Subcutaneous adipose tissue (tissue), 4 donors: ENCODE data around the gene NPAS3. TPM values are rescaled to one million over a fixed set of nuclear protein-coding genes. Genes with fewer than 3 reads are reported as not detected.

Experiments
- total RNA-seq, 4 donors: library from RNA; depleted of rRNA; stranded (reverse); fragments of >200 nt; gene quantifications; one replicate each; pipeline ENCODE4 v1.1.0, GENCODE V29; 2016
- TF ChIP-seq, protein P1 (sequence below): fragments of 450-650 bp; IDR thresholded peaks from one replicate; pipeline ENCODE4 v1.5.1; 2016; ENCODE audit warnings: low read depth, mild to moderate bottlenecking, control low read depth, antibody characterized with exemption, moderate library complexity

The NPAS3 gene
- total RNA-seq, 4 donors from 2014 or later: 0.51 to 1.3 (median 1.0) TPM

DNA sequence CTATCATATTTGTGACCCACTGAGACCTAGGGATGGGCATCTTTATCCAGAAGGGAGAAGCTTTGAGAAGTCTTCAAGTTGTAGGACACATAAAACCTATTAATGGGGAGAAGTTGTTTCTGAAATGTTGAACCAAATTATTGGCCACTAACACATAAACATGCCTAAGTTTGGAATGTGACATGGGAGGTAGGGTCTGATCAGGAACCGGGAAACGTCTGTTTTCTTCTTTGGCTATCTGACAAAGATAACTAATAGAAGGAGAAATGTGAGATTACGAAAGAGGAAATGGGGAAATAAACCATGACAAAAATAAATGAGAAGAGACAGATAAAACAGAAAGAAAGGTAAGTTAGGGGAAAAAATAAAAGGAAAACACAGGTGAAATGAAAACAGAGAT is 586.9 kb downstream of the NPAS3 start:
- TF ChIP-seq, protein P1, sequence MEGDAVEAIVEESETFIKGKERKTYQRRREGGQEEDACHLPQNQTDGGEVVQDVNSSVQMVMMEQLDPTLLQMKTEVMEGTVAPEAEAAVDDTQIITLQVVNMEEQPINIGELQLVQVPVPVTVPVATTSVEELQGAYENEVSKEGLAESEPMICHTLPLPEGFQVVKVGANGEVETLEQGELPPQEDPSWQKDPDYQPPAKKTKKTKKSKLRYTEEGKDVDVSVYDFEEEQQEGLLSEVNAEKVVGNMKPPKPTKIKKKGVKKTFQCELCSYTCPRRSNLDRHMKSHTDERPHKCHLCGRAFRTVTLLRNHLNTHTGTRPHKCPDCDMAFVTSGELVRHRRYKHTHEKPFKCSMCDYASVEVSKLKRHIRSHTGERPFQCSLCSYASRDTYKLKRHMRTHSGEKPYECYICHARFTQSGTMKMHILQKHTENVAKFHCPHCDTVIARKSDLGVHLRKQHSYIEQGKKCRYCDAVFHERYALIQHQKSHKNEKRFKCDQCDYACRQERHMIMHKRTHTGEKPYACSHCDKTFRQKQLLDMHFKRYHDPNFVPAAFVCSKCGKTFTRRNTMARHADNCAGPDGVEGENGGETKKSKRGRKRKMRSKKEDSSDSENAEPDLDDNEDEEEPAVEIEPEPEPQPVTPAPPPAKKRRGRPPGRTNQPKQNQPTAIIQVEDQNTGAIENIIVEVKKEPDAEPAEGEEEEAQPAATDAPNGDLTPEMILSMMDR: no peak

DNA sequence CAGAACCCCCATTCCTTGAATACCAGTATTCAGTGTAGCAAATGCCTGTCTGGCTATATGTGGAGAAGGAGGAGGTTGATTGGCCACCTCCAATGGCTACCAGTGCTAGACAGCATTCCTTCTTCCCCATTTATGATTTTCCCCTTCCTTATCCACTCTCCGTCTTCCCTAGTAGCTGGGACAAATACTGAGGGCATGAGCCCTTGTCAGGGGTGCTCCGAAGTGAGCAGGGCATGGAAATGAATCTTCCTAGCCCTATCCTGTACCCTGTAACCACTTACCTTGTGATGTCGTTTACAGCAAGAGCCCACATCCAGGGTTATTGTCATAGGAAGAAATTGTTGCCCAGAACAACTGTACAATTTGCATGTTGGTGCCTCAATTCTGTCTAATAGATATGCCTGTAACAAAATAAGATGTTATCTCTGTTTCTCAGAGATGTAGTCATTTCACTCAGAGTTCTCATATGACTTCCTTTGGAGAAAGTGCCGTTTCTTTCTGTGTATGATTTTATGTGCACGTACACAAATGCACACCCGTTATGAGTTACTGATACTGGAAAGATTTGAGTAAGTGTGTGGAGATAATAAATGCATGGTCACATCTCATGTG is 588.5 kb downstream of the NPAS3 start:
- TF ChIP-seq, protein P1: no peak

DNA sequence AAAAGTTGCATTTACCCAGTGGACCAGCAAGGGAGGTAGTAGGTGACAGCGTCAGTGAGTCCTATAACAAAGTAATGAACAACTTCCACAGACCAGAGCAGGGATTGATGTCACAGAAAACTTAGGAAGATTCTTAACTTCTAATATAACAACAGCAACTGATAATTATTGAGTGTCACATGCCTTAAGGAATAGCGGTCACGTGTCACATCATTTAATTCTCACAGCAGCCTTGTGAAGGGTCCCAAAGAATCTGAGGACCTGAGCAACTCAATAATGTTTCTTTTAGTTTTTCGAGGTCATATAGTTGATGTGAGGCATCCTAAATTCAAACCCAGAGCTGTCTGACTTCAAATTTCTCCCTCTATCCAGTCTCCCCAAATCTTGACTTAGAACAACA is 590.0 kb downstream of the NPAS3 start:
- TF ChIP-seq, protein P1: no peak

DNA sequence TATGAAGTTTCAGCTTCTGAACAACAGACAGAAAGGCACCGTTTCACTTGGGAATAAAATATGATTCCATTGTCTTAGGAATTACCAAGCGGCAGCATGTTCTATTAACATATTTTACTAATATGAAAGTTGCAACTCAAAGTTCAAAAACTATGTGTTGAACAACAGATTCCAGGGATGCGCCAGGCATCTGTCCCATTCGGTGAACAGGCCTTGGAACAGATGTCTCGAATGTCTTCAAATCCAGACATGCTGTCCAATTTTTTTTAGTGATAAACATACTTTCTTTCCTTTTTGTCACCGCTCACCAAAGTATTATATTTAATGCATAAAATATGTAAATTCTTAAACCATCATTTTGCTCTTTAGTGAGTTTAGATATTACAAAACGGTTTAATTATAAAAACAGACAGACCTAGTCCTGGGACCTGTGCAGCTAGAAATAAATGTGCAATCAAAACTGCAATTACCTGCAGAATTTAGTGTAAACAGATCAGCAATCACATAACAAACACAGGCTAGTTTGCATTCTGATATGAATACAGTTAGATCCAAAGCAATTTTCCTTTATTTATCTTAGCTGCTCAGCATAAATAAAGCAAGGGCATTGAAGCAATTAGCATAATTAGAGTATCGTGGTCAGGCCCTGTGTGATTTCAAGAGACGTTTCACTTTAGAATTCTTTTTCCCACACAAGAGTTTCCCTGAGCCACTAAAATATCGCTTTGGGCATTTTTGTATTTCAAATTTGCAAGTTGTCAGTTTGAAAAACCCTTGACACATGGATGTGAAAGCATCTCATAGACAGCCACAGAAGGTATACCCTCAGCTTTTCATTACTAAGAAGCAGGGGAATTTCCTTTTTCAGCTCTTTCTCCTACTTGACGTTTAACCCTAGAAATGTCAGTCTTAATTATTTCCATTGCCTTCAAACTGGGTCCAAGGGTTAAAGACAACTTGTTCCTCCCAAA is 591.4 kb downstream of the NPAS3 start:
- TF ChIP-seq, protein P1: no peak

DNA sequence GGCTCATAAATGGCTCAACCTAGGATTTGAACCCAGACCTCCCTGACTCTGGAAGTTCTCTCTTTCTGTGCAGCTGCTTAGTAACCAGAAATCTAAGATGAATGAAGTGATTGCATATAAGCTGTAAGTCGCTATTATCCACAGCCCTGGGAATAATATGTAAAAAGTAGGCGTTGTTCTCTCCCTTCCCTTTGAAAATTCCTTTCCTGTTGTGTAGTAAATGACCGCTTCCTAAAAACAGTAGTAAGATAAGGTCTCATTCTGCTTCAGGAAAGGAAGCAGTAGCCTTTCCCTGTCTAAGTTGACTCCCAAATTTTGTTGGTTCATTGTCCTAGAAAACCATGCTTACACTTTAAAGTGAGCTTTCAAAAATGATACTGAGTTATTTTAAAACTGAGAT is 593.9 kb downstream of the NPAS3 start:
- TF ChIP-seq, protein P1: no peak

DNA sequence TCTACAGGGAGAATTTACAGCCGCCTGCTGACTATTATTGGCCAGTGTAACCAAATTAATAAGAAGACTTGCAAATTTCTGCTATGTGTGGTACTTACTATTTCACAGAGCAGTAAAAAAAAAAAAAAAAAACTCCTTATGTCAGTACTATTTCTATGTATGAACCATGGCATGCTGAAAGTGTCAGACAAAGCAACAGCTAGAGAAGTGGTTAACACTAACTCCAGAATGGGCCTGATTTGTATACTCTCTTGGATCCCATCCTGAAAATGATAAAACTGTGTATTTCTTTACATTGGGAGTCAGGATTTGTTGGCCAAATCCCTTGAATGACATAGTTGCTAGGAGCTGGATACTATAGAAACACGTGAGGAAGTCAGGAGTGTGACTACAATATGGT is 595.4 kb downstream of the NPAS3 start:
- TF ChIP-seq, protein P1: no peak

DNA sequence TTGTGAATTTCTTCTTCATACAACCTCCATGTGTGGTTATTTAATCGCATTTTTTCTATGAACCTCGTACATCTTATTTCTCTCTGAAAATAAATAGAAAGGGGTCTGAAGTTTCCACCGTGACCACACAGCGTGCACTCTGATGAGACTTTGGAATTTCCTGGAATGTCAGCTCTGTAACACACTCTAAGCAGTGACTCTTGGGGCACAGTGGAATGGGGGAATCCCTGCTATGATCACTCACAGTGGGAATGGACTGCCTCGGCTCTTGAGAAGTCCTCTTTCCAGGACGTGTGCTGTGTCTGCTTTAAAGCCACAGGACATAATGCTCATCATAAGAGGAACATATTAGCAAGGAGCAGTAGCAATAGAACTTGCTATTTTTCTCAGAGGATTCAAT is 596.0 kb downstream of the NPAS3 start:
- TF ChIP-seq, protein P1: no peak
